SK-N-SH (cell line): ENCODE results near the gene FAHD1. TPM values are rescaled to one million over a fixed set of nuclear protein-coding genes. Genes with fewer than 3 reads are reported as not detected.
A peak's percentile ranks its signal among the peaks of the same experiment; 100 is the strongest.

Experiments used
- CTCF ChIA-PET: fragments of 300-600, 350-600 bp; formaldehyde crosslinking; extraction: SDS; loops from one replicate; lab custom pipeline; 2021; lab: Yijun Ruan, JAX
- POLR2A ChIA-PET: fragments of 350-600 bp; sonication (Branson Sonifier 250); formaldehyde crosslinking; extraction: SDS; loops from one replicate; lab custom pipeline; 2020; ENCODE audit warnings: antibody characterized with exemption, inconsistent platforms; lab: Yijun Ruan, JAX
- DNase-seq: peaks from one replicate; pipeline ENCODE4 v3.0.0; 2012
- H2AFZ ChIP-seq: fragments of 200-600 bp; sonication (generic); 2 replicates; pipeline ENCODE4 v1.8.1; 2016; ENCODE audit warnings: antibody characterized with exemption, mild to moderate bottlenecking, low read depth
- H3F3A ChIP-seq: fragments of 200-600 bp; sonication (generic); replicated peaks from 2 replicates; pipeline ENCODE3; 2016; ENCODE audit warnings: antibody characterized with exemption, mild to moderate bottlenecking; ENCODE audit not compliant: insufficient read depth
- H3K27ac ChIP-seq, 2 experiments: fragments of 200-500 bp in 1 of 2; fragments of 200-600 bp in 1 of 2; sonication (Bioruptor generic) in 1 of 2; sonication (generic), shearing (Covaris generic) in 1 of 2; 2 replicates each; pipeline versions ENCODE4 v1.5.1 to v1.6.1; 2014 to 2016; ENCODE audit warnings: low read depth in 2 of 2, inconsistent platforms in 1 of 2, low read length in 1 of 2, mild to moderate bottlenecking in 1 of 2, mixed read lengths in 1 of 2
- H3K27me3 ChIP-seq: fragments of 200-600 bp; sonication (generic), shearing (Covaris generic); 2 replicates; pipeline ENCODE4 v1.6.1; 2016; ENCODE audit warnings: mixed run types; ENCODE audit not compliant: insufficient read depth
- H3K36me3 ChIP-seq, 2 experiments: fragments of 200-500 bp in 1 of 2; fragments of 200-600 bp in 1 of 2; sonication (Bioruptor generic) in 1 of 2; sonication (generic) in 1 of 2; replicated peaks in 1 of 2; 2 replicates each; pipeline versions ENCODE3 to v1.5.1; 2014 to 2016; ENCODE audit warnings: low read length in 1 of 2, mild to moderate bottlenecking in 1 of 2; ENCODE audit not compliant: insufficient read depth in 2 of 2, control insufficient read depth in 1 of 2
- H3K4me1 ChIP-seq, 2 experiments: fragments of 200-500 bp in 1 of 2; fragments of 200-600 bp in 1 of 2; sonication (Bioruptor generic) in 1 of 2; sonication (generic), shearing (Covaris generic) in 1 of 2; 2 replicates each; pipeline versions ENCODE4 v1.5.1 to v1.6.1; 2014 to 2016; ENCODE audit warnings: low read depth in 1 of 2, low read length in 1 of 2, mixed run types in 1 of 2; ENCODE audit not compliant: insufficient read depth in 2 of 2, control insufficient read depth in 1 of 2
- H3K4me2 ChIP-seq: fragments of 200-600 bp; sonication (generic), shearing (Covaris generic); 2 replicates; pipeline ENCODE4 v1.6.1; 2017; ENCODE audit warnings: mixed run types
- H3K4me3 ChIP-seq, 2 experiments: fragments of 200-500 bp in 1 of 2; fragments of 200-600 bp in 1 of 2; sonication (Bioruptor generic) in 1 of 2; sonication (generic), shearing (Covaris generic) in 1 of 2; 2 replicates each; pipeline versions ENCODE4 v1.5.1 to v1.8.1; 2014 to 2016; ENCODE audit warnings: low read depth in 2 of 2, inconsistent platforms in 1 of 2, low read length in 1 of 2, mild to moderate bottlenecking in 1 of 2, mixed read lengths in 1 of 2, moderate library complexity in 1 of 2
- H3K79me2 ChIP-seq: fragments of 200-600 bp; sonication (generic); 2 replicates; pipeline ENCODE4 v1.8.1; 2017; ENCODE audit warnings: mild to moderate bottlenecking; ENCODE audit not compliant: insufficient read depth
- H3K9ac ChIP-seq: fragments of 200-600 bp; sonication (generic); 2 replicates; pipeline ENCODE4 v1.6.1; 2017; ENCODE audit warnings: mixed run types
- H3K9me2 ChIP-seq: fragments of 200-600 bp; sonication (generic); 2 replicates; pipeline ENCODE4 v1.6.1; 2017; ENCODE audit warnings: mixed run types
- H3K9me3 ChIP-seq: fragments of 200-600 bp; sonication (generic); 2 replicates; pipeline ENCODE4 v1.6.1; 2017; ENCODE audit warnings: mixed run types, mild to moderate bottlenecking, moderate library complexity
- H4K20me1 ChIP-seq: fragments of 200-600 bp; sonication (generic); 2 replicates; pipeline ENCODE4 v1.6.1; 2017; ENCODE audit warnings: mild to moderate bottlenecking, mixed run types; ENCODE audit not compliant: insufficient read depth
- FOSL2 ChIP-seq: IDR thresholded peaks from 2 replicates; pipeline ENCODE4 v1.4.0; 2012; ENCODE audit warnings: low read depth, mild to moderate bottlenecking, moderate library complexity, borderline replicate concordance
- GABPA ChIP-seq: IDR thresholded peaks from 2 replicates; pipeline ENCODE4 v1.4.0; 2012; ENCODE audit warnings: low read depth, mild to moderate bottlenecking
- JUND ChIP-seq: IDR thresholded peaks from 2 replicates; pipeline ENCODE4 v1.4.0; 2012
- NRF1 ChIP-seq: IDR thresholded peaks from 2 replicates; pipeline ENCODE4 v1.6.1; 2012; ENCODE audit warnings: low read depth, mild to moderate bottlenecking, low read length
- PBX3 ChIP-seq: IDR thresholded peaks from 2 replicates; pipeline ENCODE4; 2012
- RAD21 ChIP-seq: IDR thresholded peaks from 2 replicates; pipeline ENCODE4 v1.6.1; 2012; ENCODE audit warnings: mild to moderate bottlenecking, low read length
- REST ChIP-seq: IDR thresholded peaks from 2 replicates; pipeline ENCODE4 v1.6.1; 2012; ENCODE audit warnings: mild to moderate bottlenecking, low read depth, low read length, moderate library complexity
- TAF1 ChIP-seq: IDR thresholded peaks from 2 replicates; pipeline ENCODE4 v1.6.1; 2012; ENCODE audit warnings: low read depth, mild to moderate bottlenecking, low read length, moderate library complexity, borderline replicate concordance
- TEAD4 ChIP-seq: IDR thresholded peaks from 2 replicates; pipeline ENCODE4 v1.4.0; 2012; ENCODE audit warnings: mild to moderate bottlenecking, borderline replicate concordance; ENCODE audit not compliant: insufficient read depth
- USF2 ChIP-seq: fragments of 150-350 bp; IDR thresholded peaks from 2 replicates; pipeline ENCODE4 v1.6.1; 2017; ENCODE audit warnings: antibody characterized with exemption, low read length, low read depth, borderline replicate concordance
- WGBS: methylation state at CpG from one replicate; pipeline ENCODE4 v1.1.6; 2017; ENCODE audit warnings: low lambda C conversion rate; 5-methylcytosine and 5-hydroxymethylcytosine counted together
- polyA plus RNA-seq, 3 experiments: library from polyadenylated mRNA; depleted of rRNA; stranded (reverse); fragments of >200 nt; gene quantifications; 2 replicates each; pipeline ENCODE4 v1.2.3, GENCODE V29; 2012

FAHD1 gene
- polyA plus RNA-seq, 1 of the 3 experiments (the other 2 are of a cell fraction): 59.0 TPM

- Histone ChIP-seq H3K9me2 (no peaks in the 10 kb centered on the region), H3K4me1 (peaks cover 0 to 18% of the 10 kb centered on the region in 2 experiments; a peak in 3 of 4 replicates), H2AFZ (peak overlapping the region; percentile 46; the same call in 1 of the 2 replicates), H3K4me3 (peak overlapping the region; percentile 69 to 95), H4K20me1 (no peaks in the 10 kb centered on the region), H3K36me3 (peaks cover 12 to 21% of the 10 kb centered on the region in 2 experiments), H3F3A (no peaks in the 10 kb centered on the region), H3K4me2 (peak overlapping the region; percentile 89), H3K27ac (no peak overlapping the region), H3K9me3 (no peaks in the 10 kb centered on the region), H3K9ac (peak overlapping the region; percentile 44; the same call in 1 of the 2 replicates), H3K27me3 (no peaks in the 10 kb centered on the region), H3K79me2 (peaks cover 63% of the 10 kb centered on the region)
- WGBS: 76% methylated on average over 15 of the region's 15 CpGs
- TF ChIP-seq TEAD4: no peak
- POLR2A ChIA-PET: interaction anchor here (1.0 to 1.9 kb wide), 3 partner anchors 43 to 330 kb away, joined by 3 to 8 read pairs (median 4); partner anchors contain the start of genes NUBP2, RPS2, SPSB3 and TRAF7
- CTCF ChIA-PET: interaction anchor here (1.5 to 2.6 kb wide), 2 partner anchors 104 to 106 kb away, joined by 4 to 7 read pairs; no protein-coding TSS in a partner anchor
- no peak for DNase-seq
These were observed 1.6 kb upstream of the FAHD1 start for GRCh38 chr16:1825381-1825863.

GRCh38 chr16:1825864-1826690 is 929 bp upstream of the FAHD1 start:
- TF ChIP-seq RAD21: no peak
- peak; percentile 69 for TF ChIP-seq NRF1
- TF ChIP-seq, all 33 proteins: peak for 1
- Histone ChIP-seq H3K79me2 (peaks cover 67% of the 10 kb centered on the region), H3K27ac (peak overlapping the region in 1 of 2 experiments; percentile 40; a peak in 1 of 4 replicates), H3K27me3 (no peaks in the 10 kb centered on the region), H3K9me3 (no peaks in the 10 kb centered on the region), H4K20me1 (no peaks in the 10 kb centered on the region), H3K9ac (peak overlapping the region; percentile 44; the same call in 1 of the 2 replicates), H3K9me2 (no peaks in the 10 kb centered on the region), H3F3A (no peaks in the 10 kb centered on the region), H3K4me3 (peak overlapping the region; percentile 69 to 95), H3K4me1 (peaks cover 0 to 18% of the 10 kb centered on the region in 2 experiments; a peak in 3 of 4 replicates), H3K4me2 (peak overlapping the region; percentile 89), H3K36me3 (peaks cover 15 to 24% of the 10 kb centered on the region in 2 experiments), H2AFZ (peak overlapping the region; percentile 46; the same call in 1 of the 2 replicates)
- DNase-seq: peak; percentile 75
- 20% methylated on average over 11 of the region's 96 CpGs for WGBS
- ChIA-PET POLR2A (interaction anchor here (0.8 to 1.9 kb wide), 4 partner anchors 44 to 329 kb away, joined by 3 to 8 read pairs (median 4); partner anchors contain the start of genes NUBP2, RPS2, SPSB3 and TRAF7), CTCF (interaction anchor here (0.6 to 1.5 kb wide), 4 partner anchors 13 to 106 kb away, joined by 3 to 7 read pairs (median 4); no protein-coding TSS in a partner anchor)

- Histone ChIP-seq H3K9ac (0 out of 2 replicates have a peak overlapping the region, but pooled peaks have one; percentile 74), H3F3A (no peaks in the 10 kb centered on the region), H3K4me2 (peak overlapping the region; percentile 96), H3K9me3 (no peaks in the 10 kb centered on the region), H3K79me2 (peaks cover 61% of the 10 kb centered on the region), H3K4me1 (peaks cover 0 to 18% of the 10 kb centered on the region in 2 experiments; a peak in 3 of 4 replicates), H3K9me2 (no peaks in the 10 kb centered on the region), H3K27ac (no peak overlapping the region), H3K27me3 (no peaks in the 10 kb centered on the region), H3K4me3 (peak overlapping the region; percentile 95 to 99; a peak in 3 of 4 replicates), H3K36me3 (peaks cover 16 to 27% of the 10 kb centered on the region in 2 experiments), H4K20me1 (no peaks in the 10 kb centered on the region), H2AFZ (no peak overlapping the region)
- CTCF ChIA-PET: interaction anchor here (1.9 kb wide), 1 partner anchor 101 kb away, joined by 4 read pairs; no protein-coding TSS in a partner anchor
- POLR2A ChIA-PET: no interaction called here
- DNase-seq: no peak
- 73% methylated on average over 11 of the region's 11 CpGs for WGBS
- TF ChIP-seq GABPA (no peak), JUND (no peak), TAF1 (no peak), FOSL2 (no peak), PBX3 (no peak), REST (no peak), USF2 (no peak)
These were observed 1.8 kb downstream of the FAHD1 start for GRCh38 chr16:1828645-1829410.
